GM23248 (cell line): ENCODE measurements around the gene FGF1. TPM values are rescaled to one million over a fixed set of nuclear protein-coding genes. Genes with fewer than 3 reads are reported as not detected.
"Not testable (repeated sequence)": the region's sequence is repeated elsewhere in the genome, so short reads cannot be mapped to it uniquely, and the experiment has no call there.

Experiments
- DNase-seq: peaks from one replicate; pipeline ENCODE4 v3.0.0-alpha.2; 2015
- H2AFZ ChIP-seq: fragments of 200-600 bp; sonication (generic); 2 replicates; pipeline ENCODE4 v1.6.1; 2016; ENCODE audit warnings: antibody characterized with exemption
- H3F3A ChIP-seq: fragments of 200-600 bp; sonication (generic); 2 replicates; pipeline ENCODE4 v1.6.1; 2016; ENCODE audit warnings: mild to moderate bottlenecking, antibody characterized with exemption, mixed run types; ENCODE audit not compliant: insufficient read depth
- H3K27ac ChIP-seq: fragments of 200-600 bp; sonication (generic); 2 replicates; pipeline ENCODE4 v1.5.1; 2016; ENCODE audit warnings: mild to moderate bottlenecking
- H3K27me3 ChIP-seq: fragments of 200-600 bp; sonication (generic); replicated peaks from 2 replicates; pipeline ENCODE4 v1.6.1; 2016; ENCODE audit warnings: mild to moderate bottlenecking; ENCODE audit not compliant: insufficient read depth
- H3K36me3 ChIP-seq: fragments of 200-600 bp; sonication (generic); 2 replicates; pipeline ENCODE4 v1.6.1; 2016; ENCODE audit warnings: low read depth, mild to moderate bottlenecking
- H3K4me1 ChIP-seq: fragments of 200-600 bp; sonication (generic); 2 replicates; pipeline ENCODE4 v1.6.1; 2016; ENCODE audit warnings: mild to moderate bottlenecking; ENCODE audit not compliant: insufficient read depth
- H3K4me2 ChIP-seq: fragments of 200-600 bp; sonication (generic); one replicate; pipeline ENCODE4 v1.6.1; 2016; ENCODE audit warnings: mild to moderate bottlenecking; ENCODE audit not compliant: unreplicated experiment
- H3K4me3 ChIP-seq: fragments of 200-600 bp; sonication (generic); 2 replicates; pipeline ENCODE4 v1.5.1; 2016; ENCODE audit warnings: mild to moderate bottlenecking
- H3K79me2 ChIP-seq: fragments of 200-600 bp; sonication (generic); 2 replicates; pipeline ENCODE4 v1.6.1; 2016; ENCODE audit warnings: mild to moderate bottlenecking; ENCODE audit not compliant: insufficient read depth
- H3K9ac ChIP-seq: fragments of 200-600 bp; sonication (generic); 2 replicates; pipeline ENCODE4 v1.6.1; 2016; ENCODE audit warnings: mild to moderate bottlenecking
- H3K9me2 ChIP-seq: fragments of 200-600 bp; sonication (generic); 2 replicates; pipeline ENCODE4 v1.6.1; 2016; ENCODE audit warnings: mixed run types, mild to moderate bottlenecking, moderate library complexity; ENCODE audit not compliant: insufficient read depth
- H3K9me3 ChIP-seq: fragments of 200-600 bp; sonication (generic); one replicate; pipeline ENCODE4 v1.6.1; 2017; ENCODE audit warnings: low read depth
- H4K20me1 ChIP-seq: fragments of 200-600 bp; sonication (generic); 2 replicates; pipeline ENCODE4 v1.6.0; 2016; ENCODE audit not compliant: insufficient read depth
- EZH2 ChIP-seq: fragments of 200-600 bp; sonication (generic); IDR thresholded peaks from 2 replicates; pipeline ENCODE4 v1.6.1; 2018; ENCODE audit warnings: antibody characterized with exemption, mild to moderate bottlenecking; ENCODE audit not compliant: insufficient read depth, poor library complexity, severe bottlenecking
- EZH2phosphoT487 ChIP-seq: fragments of 200-600 bp; sonication (generic); IDR thresholded peaks from 2 replicates; pipeline ENCODE4 v1.6.1; 2018; ENCODE audit warnings: antibody characterized with exemption, moderate library complexity, mild to moderate bottlenecking, low read depth; ENCODE audit not compliant: insufficient read depth
- WGBS, 2 experiments: methylation state at CpG; one replicate each; pipeline ENCODE4 v1.1.6; 2015 to 2017; ENCODE audit warnings: low lambda C conversion rate in 2 of 2, low coverage in 1 of 2; ENCODE audit errors: missing lambda C conversion rate in 2 of 2; 5-methylcytosine and 5-hydroxymethylcytosine counted together
- in situ Hi-C: fragments of 300-500 bp; cut with MboI; formaldehyde crosslinking; loops from 2 replicates; pipeline ENCODE4 v1.15.0; 2020
- polyA plus RNA-seq: library from polyadenylated mRNA; unstranded; fragments of >200 nt; fragmentation: Nextera tagmentation; extraction: Ambion mirVana; gene quantifications from 2 replicates; pipeline ENCODE4 v1.2.1, GENCODE V29; 2016
- total RNA-seq: library from RNA; depleted of rRNA; stranded (reverse); fragments of >200 nt; shearing (Covaris generic); gene quantifications from 2 replicates; pipeline ENCODE4 v1.2.3, GENCODE V29; 2014

The FGF1 gene
- total and polyA plus RNA-seq, 2 experiments from 2014 or later = 13.8 to 29.6 TPM

- 97% methylated on average over 7 of the region's 7 CpGs for WGBS, 2 experiments
- H3K9ac ChIP-seq = no peak overlapping the region
- no peaks in the 10 kb centered on the region for H3K79me2 ChIP-seq
- DNase-seq = no peak
- no peak overlapping the region for H3K4me3 ChIP-seq
- no peak overlapping the region for H3K27ac ChIP-seq
- H3K9me2 ChIP-seq = no peaks in the 10 kb centered on the region
- H2AFZ ChIP-seq = no peak overlapping the region
- no peaks in the 10 kb centered on the region for H3K36me3 ChIP-seq
- H3K9me3 ChIP-seq = no peaks in the 10 kb centered on the region
- H3F3A ChIP-seq = no peaks in the 10 kb centered on the region
- no peaks in the 10 kb centered on the region for H3K27me3 ChIP-seq
- no peak overlapping the region for H3K4me2 ChIP-seq
- H3K4me1 ChIP-seq = peaks cover 11% of the 10 kb centered on the region; the same call in 1 of the 2 replicates
- H4K20me1 ChIP-seq = no peaks in the 10 kb centered on the region
- TF ChIP-seq EZH2 (no peak), EZH2phosphoT487 (no peak)
- in situ Hi-C loops = no loop called here
These were observed 32.6 kb downstream of the FGF1 start for GRCh38 chr5:142653321-142653720.

DNA sequence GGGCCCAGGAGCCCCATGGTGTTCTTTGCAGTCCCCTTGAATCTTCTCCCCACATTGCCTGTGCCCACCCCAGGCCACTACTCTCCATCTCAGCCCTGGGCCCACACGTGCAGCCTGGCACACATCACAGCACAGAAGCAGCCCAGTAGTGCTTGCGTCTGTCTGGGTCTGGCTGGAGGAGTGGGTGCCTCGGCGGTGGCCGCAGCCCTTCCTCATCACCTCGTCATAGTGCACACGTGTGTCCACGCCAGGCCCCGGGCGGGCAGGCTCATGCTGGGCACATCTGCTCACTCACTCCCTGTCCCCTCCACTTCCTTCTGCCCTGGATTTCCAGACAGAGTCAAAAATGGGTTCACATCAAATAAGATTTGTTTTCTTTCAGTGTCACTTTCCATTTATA lies 33.3 kb downstream of the FGF1 start:
- no peak overlapping the region for H3K4me2 ChIP-seq
- no peaks in the 10 kb centered on the region for H3K36me3 ChIP-seq
- H3K79me2 ChIP-seq = no peaks in the 10 kb centered on the region
- H4K20me1 ChIP-seq = no peaks in the 10 kb centered on the region
- in situ Hi-C loops = no loop called here
- no peak overlapping the region for H2AFZ ChIP-seq
- no peak overlapping the region for H3K4me3 ChIP-seq
- H3K9me2 ChIP-seq = no peaks in the 10 kb centered on the region
- DNase-seq = no peak
- H3F3A ChIP-seq = no peaks in the 10 kb centered on the region
- no peak overlapping the region for H3K9ac ChIP-seq
- H3K9me3 ChIP-seq = no peaks in the 10 kb centered on the region
- H3K27ac ChIP-seq = no peak overlapping the region
- TF ChIP-seq EZH2phosphoT487 (no peak), EZH2 (no peak)
- no peaks in the 10 kb centered on the region for H3K27me3 ChIP-seq
- peaks cover 11% of the 10 kb centered on the region; the same call in 1 of the 2 replicates for H3K4me1 ChIP-seq
- 94 to 100% methylated on average over 9 to 10 of the region's 10 CpGs for WGBS, 2 experiments

DNA sequence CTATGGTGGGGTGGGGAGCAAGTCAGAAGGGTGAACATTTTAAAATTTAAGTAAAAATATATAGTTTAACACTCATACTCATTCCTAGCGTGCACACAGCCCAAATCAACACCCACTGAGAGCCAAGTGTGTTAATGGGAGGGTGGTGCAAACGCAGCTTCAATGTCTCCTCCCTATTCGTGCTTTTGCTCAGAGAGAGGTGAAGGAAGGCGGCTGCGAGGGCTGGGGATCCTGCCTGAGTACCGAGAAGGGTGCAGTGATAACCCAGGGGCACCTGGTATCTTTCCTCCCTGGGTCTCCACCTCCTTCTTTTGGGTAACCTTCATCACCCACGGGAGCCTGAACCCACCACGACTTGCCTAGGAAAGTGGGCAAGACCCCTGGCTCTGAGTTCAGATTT lies 35.0 kb downstream of the FGF1 start:
- H3K79me2 ChIP-seq = no peaks in the 10 kb centered on the region
- no peaks in the 10 kb centered on the region for H3K9me2 ChIP-seq
- in situ Hi-C loops = no loop called here
- no peaks in the 10 kb centered on the region for H3K27me3 ChIP-seq
- H4K20me1 ChIP-seq = no peaks in the 10 kb centered on the region
- H3K9me3 ChIP-seq = no peaks in the 10 kb centered on the region
- no peak overlapping the region for H3K4me2 ChIP-seq
- no peak for DNase-seq
- no peaks in the 10 kb centered on the region for H3F3A ChIP-seq
- no peak overlapping the region for H3K4me3 ChIP-seq
- H3K27ac ChIP-seq = no peak overlapping the region
- TF ChIP-seq EZH2 (no peak), EZH2phosphoT487 (no peak)
- no peak overlapping the region for H3K9ac ChIP-seq
- peaks cover 9% of the 10 kb centered on the region; the same call in 1 of the 2 replicates for H3K4me1 ChIP-seq
- no peaks in the 10 kb centered on the region for H3K36me3 ChIP-seq
- 83 to 87% methylated on average over 8 of the region's 8 CpGs for WGBS, 2 experiments
- H2AFZ ChIP-seq = no peak overlapping the region

GRCh38 chr5:142650060-142650459 lies 35.8 kb downstream of the FGF1 start:
- Histone ChIP-seq H2AFZ (no peak overlapping the region), H3K4me2 (no peak overlapping the region), H3K4me3 (no peak overlapping the region), H3K9me3 (no peaks in the 10 kb centered on the region), H3K79me2 (no peaks in the 10 kb centered on the region), H3K27ac (no peak overlapping the region), H3F3A (peaks cover 5% of the 10 kb centered on the region; the same call in 1 of the 2 replicates), H3K4me1 (peaks cover 9% of the 10 kb centered on the region), H3K9ac (no peak overlapping the region), H3K9me2 (no peaks in the 10 kb centered on the region), H3K27me3 (no peaks in the 10 kb centered on the region), H4K20me1 (no peaks in the 10 kb centered on the region), H3K36me3 (no peaks in the 10 kb centered on the region)
- TF ChIP-seq EZH2phosphoT487 (no peak), EZH2 (no peak)
- 88 to 95% methylated on average over 3 of the region's 3 CpGs for WGBS, 2 experiments
- in situ Hi-C loops = no loop called here
- DNase-seq = no peak

GRCh38 chr5:142648108-142648507 lies 37.8 kb downstream of the FGF1 start:
- 85 to 95% methylated on average over 2 to 3 of the region's 3 CpGs for WGBS, 2 experiments
- H3K9me3 ChIP-seq, H2AFZ ChIP-seq, H3K36me3 ChIP-seq, H3K79me2 ChIP-seq, H3K9me2 ChIP-seq, H3K4me3 ChIP-seq, H3K27ac ChIP-seq, in situ Hi-C loops, H3K27me3 ChIP-seq, H3K4me2 ChIP-seq, H3K9ac ChIP-seq, H4K20me1 ChIP-seq, DNase-seq: not testable (repeated sequence)
- H3F3A ChIP-seq = peaks cover 19% of the 10 kb centered on the region
- H3K4me1 ChIP-seq = peaks cover 23% of the 10 kb centered on the region
